NCI-H2029 treated with DMSO at 0.1 percent for 48 hours (cell line): Measurements from ENCODE around the gene TMEM131L.
"Not testable (repeated sequence)": the region's sequence is repeated elsewhere in the genome, so short reads cannot be mapped to it uniquely, and the experiment has no call there.

ENCODE experiments used
- DNase-seq: peaks from one replicate; lab custom pipeline; 2025; lab: John Stamatoyannopoulos, UW

The TMEM131L gene

DNA sequence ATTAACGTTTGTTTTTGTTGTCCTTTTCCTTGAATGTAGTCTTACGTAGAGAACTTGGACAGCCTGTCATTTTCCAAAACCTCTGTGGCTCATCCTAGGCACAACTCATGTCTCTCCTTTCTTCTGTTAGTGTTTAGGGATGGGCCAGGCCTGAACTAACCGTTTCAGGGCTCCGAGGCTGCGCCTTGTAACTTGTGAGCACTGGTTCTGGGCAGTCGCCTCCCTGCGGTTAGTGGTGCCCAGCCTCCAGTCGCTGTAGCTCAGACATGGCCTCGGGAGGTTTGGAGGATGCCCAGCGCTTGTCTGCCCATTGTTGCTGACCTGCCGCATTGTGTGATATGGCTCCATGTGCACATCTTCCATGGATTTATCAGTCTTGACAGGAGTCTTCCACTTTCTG, 32.8 kb downstream of the TMEM131L start:
- DNase-seq, result no peak

DNA sequence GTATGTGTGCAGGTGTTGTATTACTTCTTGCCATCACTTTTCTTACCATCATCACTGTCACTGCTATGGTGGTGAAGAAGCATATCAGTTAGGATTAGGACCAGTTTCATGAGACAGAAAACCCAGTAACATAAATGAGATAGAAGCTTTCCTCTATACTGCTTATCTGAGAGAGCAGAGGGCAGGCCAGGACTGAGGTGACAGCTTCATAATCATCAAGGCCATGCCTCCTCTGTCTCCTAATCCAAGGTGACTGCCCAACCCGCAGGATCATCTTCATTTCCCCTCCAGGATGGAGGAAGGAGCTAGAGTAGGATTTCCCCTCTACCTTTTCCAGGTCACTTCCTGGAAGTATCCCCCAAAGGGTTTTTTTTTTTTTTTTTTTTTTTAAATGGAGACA, 35.4 kb downstream of the TMEM131L start:
- DNase-seq, result no peak

DNA sequence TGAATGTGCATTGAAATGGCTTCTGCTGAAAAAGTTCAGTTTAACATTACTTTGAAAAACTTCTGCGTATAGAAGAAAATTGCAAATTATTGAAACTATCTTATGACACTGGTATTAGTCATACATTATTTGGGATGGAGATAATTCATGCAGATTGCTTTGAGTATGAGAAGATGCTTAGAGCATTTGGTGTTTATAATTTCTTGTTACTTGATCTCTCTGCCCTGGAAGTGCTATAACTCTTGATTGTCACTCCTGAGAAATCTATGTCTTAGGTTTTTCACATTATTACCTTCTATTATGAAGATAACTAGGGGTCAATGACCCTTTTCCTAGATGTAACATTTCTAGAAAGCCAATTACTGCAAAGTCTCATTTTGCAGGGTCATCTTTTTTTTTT, 36.4 kb downstream of the TMEM131L start:
- DNase-seq, result no peak

DNA sequence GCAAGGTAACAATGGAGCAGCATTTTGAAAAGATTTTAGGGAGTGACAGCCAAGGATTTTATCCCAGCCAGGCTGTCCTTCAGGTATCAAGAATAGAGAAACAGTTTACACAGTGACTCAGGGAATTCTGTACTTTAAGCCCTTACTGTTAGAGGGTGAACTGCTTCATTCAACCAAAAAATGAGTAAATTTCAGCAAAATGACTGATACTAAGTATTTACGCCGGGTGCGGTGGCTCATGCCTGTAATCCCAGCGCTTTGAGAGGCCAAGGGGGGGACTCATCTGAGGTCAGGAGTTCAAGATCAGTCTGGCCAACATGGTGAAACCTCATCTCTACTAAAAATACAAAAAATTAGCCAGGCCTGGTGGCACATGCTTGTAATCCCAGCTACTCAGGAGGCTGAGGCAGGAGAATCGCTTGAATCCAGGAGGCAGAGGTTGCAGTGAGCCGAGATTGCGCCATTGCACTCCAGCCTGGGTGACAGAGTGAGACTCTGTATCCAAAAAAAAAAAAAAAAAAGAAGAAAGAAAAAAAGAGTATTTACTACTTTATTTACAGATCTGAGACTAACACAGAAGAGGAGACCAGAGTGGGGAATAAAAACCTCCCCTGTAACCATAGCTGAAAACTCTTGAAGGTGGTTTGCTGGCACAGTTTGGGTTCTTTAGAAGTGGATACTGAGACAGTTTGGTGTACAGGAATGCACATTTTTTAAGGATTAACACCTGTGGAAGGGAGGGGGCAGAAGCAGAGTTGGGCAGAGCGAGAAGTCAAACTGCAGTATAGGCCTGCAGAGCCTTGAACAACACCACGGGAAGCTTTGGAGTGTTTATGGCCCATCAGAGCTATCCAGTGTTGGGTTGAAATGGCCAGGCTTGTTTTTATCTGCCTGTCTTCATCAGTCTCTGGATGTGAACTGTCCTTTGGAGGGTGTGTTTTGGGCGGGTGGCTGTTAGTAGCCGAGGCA, 40.5 kb downstream of the TMEM131L start:
- no peak for DNase-seq

DNA sequence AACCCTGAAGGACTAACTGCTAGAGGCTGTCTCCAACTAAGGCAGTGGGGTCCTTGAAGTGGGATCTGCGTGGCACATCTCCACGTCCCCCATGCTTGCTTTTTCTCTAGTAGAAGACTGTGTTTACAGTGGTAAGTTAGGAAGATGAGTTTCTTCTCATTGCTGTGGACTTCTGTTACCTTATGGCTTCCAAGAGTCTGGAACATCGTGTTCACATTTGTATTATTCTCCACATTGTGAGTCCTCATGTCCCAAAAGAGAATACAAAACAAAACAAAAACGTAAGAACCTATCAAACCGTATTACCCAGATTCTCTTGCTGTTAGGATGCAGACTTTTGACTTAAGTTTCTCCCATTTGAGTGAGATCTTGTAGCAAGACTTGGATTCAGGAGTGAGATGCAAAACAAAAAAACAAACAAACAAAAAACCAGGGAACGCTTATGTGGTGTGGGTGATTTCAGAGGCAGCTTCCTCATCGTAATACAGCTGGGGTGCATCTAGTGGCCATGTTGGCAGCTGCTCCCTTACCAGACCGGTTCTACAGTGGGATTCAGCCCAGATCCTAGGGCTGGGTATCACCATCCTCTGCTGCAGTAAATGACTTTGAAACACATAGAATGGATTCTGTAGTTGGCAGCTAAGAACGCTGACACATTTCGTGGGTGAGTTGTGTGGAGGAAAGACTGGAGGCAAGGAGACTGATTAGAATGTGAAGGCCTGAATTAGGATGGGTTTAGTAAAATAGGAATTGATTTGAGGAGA, 41.3 kb downstream of the TMEM131L start:
- no peak for DNase-seq

DNA sequence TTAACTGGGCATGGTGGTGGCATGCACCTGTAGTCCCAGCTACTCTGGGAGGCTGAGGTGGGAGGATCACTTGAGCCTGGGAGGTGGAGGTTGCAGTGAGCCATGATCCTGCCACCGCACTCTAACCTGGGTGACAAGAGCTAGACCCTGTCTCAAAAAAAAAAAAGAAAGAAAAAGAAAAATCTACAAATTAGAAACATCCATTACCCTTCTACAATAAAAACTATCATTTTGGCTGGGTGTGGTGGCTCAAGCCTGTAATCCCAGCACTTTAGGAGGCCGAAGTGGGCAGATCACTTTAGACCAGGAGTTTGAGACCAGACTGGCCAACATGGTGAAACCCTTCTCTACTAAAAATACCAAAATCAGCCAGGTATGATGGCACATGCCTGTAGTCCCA, 43.1 kb downstream of the TMEM131L start:
- not testable (repeated sequence) for DNase-seq

DNA sequence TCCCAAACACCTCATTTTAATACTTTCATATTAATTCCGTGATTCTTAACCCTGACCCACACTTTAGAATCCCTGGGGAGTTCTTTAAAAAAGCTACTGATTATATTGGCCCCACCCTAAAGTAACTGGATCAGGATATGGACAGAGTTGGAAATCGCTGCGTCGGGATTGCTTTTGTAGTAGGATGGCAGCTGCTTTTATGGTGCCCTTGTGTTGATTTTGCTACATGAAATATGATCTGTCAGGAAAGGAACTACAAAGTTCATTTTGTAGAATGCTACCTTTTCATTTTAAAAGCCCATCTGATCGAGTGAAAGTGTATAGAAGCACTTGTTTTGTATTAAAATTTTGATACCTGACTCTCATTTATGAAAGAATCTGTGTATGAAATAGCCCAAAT, 43.6 kb downstream of the TMEM131L start:
- DNase-seq, result no peak

DNA sequence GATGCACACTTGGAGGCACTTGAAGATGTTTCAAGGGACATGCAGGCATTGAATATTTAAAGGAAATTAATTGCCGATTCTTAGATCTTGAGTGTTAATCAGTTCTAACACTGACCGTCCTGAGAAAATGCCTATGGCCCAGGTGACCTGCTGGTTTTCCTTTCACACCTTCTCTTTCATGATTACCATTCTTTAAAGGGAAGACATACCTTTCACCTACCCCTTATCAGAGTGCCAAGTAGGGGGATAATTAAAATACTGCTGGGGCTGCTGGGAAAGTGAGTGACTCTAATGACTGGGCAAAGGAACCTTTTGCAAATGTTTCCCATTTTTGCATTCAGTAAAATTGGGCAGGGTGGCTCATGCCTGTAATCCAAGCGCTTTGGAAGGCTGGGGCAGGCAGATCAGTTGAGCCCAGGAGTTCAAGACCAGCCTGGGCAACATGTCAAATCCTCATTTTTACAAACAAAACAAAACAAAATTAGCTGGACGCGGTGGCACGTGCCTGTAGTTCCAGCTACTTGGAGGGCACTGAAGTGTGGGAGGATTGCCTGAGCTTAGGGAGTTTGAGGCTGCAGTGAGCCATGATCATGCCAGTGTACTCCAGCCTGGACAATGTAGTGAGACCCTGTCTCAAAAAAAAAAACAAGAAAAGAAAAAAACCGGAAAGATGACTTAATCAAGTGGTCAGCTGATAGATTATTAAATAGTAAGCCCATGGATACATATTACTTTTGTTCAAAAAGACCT, 44.3 kb downstream of the TMEM131L start:
- no peak for DNase-seq

DNA sequence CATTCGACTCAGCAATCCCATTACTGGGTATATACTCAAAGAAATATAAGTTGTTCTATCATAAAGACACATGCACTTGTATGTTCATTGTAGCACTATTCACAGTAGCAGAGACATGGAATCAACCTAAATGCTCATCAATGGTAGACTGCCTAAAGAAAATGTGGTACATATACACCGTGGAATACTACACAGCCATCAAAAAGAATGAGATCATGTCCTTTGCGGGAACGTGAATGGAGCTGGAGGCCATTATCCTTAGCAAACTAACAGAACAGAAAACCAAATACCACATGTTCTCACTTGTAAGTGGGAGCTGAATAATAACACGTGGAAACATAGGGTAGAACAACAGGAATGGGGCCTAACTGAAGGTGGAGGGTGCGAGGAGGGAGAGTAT, 44.9 kb downstream of the TMEM131L start:
- DNase-seq, result no peak

DNA sequence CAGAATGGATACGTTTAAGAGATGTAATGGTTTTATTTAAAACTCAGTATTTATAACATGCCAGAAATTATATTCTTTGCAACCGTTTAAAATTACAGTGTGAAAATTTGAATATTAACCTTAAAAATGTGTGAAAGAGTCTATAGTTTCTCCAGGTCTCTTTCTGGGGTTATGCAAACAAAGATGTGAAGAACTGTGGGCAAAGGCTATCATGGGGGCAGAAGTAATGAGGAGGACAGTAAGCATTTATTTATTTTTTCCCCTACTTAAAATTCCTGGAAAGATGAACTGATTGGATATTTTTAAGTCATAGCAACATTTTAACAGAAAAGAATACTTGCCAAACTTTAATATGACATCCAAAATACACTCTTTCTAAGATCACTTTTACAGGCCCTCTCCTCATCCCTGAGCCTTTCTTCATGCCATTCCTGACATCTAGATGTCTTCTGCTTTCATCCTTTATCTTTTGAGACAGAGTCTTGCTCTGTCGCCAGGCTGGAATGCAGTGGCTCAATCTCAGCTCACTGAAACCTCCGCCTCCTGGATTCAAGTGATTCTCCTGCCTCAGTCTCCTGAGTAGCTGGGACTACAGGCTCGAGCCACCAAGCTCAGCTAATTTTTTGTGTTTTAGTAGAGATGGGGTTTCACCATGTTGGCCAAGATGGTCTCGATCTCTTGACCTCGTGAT, 46.1 kb downstream of the TMEM131L start:
- DNase-seq, result no peak

DNA sequence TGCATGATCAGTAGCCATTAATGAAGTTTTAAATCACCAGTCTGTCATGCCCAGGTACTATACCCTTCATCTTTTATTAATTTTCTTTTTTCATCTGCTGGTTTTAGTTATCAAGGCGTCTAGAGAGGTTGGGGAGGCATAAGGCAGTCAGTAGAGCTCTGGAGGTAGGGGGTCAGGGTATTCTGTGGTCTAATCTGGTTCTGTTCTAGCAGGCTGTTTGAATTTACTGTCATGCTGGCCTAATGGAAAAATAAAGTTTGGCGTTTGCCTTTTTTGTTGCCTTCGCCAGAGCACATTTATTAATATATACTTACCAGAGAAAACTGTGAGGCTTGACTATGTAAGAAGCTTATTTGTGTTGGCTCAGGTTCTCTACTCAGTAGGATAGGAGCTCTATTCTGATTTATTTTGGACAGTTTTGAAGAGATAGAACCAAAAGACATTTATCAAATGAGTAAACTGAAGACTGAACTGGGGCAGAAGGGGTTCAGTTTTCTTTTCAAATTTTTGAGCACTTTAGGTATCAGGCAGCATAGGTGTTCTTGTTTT, 46.9 kb downstream of the TMEM131L start:
- DNase-seq, result no peak

DNA sequence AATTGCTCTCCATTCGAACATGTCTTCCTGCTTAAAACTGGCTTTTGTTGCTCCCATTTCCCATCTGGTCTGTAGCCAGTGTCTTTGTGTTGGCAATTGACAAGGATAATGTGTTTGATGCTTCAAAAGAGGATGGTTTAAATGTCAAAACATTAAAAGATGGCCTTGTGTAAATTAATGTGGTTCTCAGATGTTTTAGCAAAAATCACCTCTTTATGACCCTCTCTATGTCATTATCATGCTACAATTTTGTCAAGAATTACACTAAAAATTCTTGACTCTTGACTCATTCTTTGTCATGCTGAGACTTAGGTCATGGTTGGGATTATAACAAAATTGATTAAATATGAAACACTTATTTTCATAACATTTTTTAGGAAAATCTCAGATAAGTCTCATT, 47.4 kb downstream of the TMEM131L start:
- no peak for DNase-seq

DNA sequence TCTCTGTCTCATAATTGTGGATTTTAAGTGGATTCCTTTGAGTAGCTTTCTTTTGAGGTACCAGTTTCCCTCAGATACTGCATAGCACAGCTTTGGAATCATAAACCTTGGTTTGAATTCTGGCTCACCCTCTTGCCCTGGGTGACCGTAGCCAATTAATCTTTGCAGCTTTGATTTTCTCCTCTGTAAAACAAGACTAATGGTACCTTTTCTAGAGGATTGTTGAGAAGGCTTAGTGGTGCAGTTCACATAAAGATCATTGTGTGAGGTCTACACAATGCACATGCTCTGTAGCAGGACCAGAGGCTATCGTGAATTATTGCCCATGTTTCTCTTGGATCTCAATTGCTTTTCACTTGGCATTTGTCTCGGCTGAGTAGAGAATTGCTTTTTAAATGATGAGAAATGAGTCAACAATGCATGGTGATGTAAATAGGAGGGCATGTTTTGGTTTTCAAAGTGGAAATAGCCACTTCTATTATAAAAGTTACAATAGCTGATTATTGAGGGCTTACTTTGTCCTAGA, 47.9 kb downstream of the TMEM131L start:
- no peak for DNase-seq

DNA sequence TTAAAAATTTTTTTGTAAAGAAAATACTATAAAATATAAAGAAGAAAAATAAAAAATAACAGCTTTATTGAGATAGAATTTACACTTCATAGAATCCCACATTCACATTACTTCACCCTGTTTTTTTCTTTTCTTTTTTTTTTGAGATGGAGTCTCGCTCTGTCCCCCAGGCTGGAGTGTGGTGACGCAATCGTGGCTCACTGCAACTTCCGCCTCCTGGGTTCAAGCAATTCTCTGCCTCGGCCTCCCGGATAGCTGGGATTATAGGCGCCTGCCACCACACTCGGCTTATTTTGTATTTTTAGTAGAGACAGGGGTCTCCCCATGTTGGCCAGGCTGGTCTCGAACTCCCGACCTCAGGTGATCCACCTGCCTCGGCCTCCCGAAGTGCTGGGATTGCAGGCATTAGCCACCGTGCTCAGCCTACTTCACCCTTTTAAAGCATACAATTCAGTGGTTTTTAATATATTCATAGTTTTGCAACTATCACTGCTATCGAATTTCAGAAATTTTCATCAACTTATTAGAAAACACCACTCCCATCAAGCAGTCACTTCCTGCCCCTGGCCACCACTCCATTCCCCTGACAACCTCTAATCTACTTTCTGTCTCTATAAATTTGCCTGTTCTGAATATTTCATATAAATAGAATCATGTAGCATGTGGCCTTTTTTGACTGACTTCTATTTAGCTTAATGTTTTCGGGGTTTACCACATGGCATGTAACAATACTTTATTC, 48.7 kb downstream of the TMEM131L start:
- DNase-seq, result no peak

DNA sequence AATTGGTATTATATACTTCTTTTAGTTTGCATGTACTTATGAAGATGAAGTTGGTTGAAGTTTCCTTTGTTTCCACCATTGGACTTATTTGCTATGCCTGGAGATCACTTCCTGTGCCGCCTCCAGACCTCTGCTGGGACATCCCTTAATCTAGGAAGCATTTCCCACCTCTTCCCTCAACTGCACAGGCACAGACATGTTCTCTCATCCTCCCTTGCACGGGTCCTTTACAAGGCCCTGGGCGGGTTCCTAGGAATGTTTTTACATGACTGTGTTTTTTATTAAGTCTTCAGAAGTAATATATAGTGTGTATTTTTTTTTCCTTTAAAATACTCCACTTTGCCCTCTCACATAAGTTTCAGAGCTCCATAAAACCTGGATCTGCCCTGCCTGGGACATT, 51.0 kb downstream of the TMEM131L start:
- no peak for DNase-seq

DNA sequence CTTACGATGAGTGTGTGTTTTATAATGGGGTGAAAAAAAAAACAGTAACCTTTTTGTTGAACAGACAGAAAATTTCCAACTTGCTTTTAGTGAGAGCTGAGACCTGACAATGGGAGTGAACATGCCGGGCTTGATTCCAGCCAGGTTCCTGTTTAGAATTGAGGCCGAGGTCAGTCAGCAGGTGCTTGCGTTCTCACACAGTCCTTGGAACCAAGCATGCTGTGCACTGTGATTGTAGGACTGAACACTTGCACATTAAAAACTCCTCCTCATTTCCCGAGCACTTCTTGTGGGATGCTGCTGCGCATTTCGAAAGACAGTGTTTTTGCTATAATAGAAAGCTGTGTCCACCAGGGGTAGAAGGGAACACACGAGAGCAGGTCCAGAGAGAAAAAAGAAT, 51.8 kb downstream of the TMEM131L start:
- no peak for DNase-seq

DNA sequence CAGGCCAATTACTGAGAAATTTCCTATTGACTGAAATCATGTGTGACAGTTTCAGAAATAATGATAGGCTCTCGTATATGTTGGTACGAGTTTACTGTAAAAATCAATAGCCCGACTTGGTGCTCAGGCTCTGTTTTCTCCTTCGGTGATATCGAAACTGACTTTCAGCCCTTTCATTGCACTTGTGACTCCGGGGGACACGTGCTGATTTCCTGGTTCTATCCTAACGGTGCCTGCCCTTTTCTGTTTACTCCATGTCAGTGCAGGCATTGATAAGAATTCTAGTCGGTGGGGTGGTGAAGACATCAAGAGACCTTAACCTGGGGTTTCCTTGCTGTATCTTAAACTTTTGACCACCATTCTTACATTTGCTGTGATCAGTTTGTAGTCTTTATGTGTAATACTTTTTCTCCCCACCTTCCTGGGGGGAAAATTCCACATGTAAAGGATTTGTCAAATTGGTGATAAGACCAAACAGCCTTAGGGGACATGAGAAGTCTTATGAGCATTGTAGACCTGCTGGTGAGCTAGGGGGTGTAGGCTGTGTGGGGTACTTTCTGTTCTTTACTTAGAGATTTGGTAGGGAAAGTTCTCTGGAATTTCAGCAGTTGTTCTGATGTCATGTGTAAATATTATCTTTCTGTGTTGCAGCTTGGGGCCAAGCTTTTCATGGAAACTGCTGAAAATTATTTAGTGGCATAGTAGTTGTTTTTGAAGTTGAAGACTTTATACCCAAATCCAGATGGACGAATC, 52.7 kb downstream of the TMEM131L start:
- no peak for DNase-seq

DNA sequence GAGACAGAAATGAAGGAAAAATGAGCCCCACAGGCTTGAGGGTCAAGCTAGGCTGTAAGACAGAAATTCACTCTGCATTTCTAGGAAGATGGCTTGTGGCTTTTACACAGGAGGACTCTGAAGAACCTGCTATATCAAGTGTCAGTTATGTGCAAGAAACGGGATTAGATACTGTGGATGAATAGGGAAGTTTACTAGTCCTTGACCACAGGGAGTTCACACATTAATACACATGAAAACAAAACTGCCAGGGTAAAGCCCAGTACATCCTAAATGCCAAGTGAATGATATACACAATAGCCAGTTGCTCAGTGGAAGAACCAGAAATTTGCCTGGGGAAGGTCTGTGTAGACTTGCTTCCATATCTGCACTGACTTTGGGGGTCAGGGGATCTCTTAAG, 53.5 kb downstream of the TMEM131L start:
- DNase-seq, result no peak

DNA sequence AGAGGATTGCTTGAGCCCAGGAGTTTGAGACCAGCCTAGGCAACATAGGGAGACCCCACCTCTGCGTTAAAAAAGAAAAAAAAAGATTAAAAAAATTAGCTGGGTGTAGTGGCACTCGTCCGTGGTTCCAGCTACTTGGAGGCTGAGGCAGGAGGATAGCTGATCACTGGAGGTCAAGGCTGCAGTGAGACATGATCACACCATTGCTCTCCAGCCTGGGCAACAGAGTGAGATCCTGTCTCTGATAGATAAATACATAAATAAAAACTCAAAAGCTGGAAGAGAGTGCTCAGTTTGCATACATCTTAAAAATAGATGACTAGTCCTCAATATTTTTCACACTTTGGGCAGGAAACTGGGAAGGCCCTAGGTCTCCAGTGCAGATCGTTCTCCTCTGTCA, 54.1 kb downstream of the TMEM131L start:
- DNase-seq, result no peak

DNA sequence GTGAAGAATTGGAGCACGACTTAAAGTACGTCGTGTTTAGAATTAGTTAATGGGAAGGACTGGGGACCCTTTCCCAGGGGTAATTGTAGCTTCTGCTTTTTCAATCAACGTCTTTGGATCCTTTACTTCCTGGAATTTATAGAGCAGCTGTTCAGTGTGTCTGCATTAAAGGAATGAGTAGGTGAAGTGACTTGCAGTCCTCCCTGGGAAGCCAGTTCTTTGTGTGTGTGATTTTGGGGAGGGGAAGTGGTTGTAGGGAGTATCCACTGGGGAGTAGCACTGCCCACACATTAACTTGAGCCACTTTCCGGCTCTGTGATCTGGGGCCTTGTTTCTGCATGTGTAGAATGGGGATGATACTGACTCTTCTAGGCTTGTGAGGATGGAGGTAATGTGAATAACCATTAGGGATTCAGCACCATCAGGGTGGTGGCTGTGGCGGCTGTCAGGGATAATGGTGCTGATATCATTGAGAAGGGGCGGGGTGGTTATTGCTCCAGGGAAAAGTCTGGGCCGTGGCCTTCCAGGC, 54.7 kb downstream of the TMEM131L start:
- DNase-seq, result no peak
